ENCODE results near the gene MS4A6E.
"Not testable (repeated sequence)": the region's sequence is repeated elsewhere in the genome, so short reads cannot be mapped to it uniquely, and the experiment has no call there.

The MS4A6E gene

DNA sequence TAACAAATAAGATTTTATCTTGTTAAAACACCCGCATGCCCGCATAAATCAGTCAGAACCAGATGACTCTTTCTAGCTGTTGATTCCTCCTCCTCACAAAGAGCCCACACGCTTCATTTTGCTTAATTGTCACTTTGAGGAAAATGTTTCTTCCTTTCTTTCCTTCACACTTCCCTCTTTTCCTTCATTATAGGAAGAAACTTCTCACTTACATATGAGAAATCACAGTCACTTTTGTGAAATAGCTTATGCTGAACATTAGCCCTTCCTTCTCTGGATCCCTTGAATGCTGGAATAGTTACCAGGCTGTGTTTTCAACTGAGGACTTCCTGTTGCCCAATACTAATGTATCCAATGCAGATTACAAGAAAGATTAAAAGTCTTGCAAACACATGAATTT lies 5.8 kb downstream of the MS4A6E start:
- no peak for DNase-seq
- in situ Hi-C loops (cut with MboI; ENCODE audit: low pct_unique_long_range_greater_than_20kb, low sequenced_read_pairs) = no loop called here

- in situ Hi-C loops (cut with MboI; ENCODE audit: low pct_unique_long_range_greater_than_20kb, low sequenced_read_pairs) = no loop called here
Observed at GRCh38 chr11:60334005-60334620, 7.1 kb downstream of the MS4A6E start.

GRCh38 chr11:60336767-60337391 lies 9.8 kb downstream of the MS4A6E start:
- in situ Hi-C loops (cut with MboI; ENCODE audit: low pct_unique_long_range_greater_than_20kb, low sequenced_read_pairs) = no loop called here
- no peak for DNase-seq

More at GRCh38 chr11:60334005-60334620, 7.1 kb downstream of the MS4A6E start:
- DNase-seq = peak; percentile 89

- in situ Hi-C loops (cut with MboI; ENCODE audit: low pct_unique_long_range_greater_than_20kb, low sequenced_read_pairs) = no loop called here
- DNase-seq = no peak
Observed at GRCh38 chr11:60338053-60338452, 11.0 kb downstream of the MS4A6E start.

DNA sequence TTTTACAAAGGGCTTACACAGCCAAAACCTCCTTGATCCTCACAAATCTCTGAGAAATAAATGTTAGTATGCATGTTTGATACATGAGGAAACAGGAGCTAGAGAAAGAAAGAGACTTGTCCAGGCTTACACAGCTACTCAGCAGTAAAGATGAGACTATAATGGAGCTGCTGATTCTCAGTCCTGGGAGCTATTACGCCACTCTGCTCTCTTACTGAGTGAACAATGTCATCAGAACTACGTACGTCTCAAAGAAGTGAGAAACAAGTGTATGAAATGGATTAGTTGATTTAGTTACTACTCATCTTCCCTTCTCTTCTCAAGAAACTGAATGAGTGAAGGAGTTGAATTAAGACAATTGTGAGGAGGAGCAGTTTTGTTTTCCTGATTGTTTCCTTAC lies 12.3 kb downstream of the MS4A6E start:
- no peak for DNase-seq
- in situ Hi-C loops (cut with MboI; ENCODE audit: low pct_unique_long_range_greater_than_20kb, low sequenced_read_pairs) = no loop called here

DNA sequence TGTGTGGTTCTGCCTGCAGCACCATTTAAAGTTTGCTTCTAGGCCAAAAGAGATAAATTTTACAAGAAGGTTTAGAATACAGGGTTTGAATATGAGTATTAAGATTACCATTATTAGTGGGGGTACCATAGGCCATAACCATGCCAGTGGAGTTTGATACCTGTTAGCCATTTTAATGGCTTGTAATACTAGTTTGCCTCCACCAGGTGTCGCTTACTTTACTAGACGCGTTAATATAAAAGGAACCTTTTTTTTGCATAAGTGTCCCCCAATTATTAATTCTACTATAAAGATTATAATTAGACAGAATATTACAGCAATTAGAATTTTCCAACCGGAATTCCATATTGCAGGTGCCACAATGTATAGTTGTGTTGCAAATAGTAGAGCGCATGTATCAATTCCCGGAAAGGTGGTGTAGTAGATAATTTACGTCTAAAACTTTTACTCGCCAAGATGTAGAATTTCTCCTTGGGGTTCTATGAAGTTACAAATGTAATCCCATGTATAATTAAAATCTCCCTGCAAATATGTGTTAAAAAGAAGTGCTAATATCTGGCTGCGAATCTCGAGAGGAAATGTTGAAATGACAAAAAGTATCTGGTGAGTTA lies 16.1 kb downstream of the MS4A6E start:
- peak; percentile 45 for DNase-seq
- in situ Hi-C loops (cut with MboI; ENCODE audit: low pct_unique_long_range_greater_than_20kb, low sequenced_read_pairs) = loop anchor here (10.0 kb wide), 1 partner anchor 142 kb away; no protein-coding TSS in a partner anchor

DNA sequence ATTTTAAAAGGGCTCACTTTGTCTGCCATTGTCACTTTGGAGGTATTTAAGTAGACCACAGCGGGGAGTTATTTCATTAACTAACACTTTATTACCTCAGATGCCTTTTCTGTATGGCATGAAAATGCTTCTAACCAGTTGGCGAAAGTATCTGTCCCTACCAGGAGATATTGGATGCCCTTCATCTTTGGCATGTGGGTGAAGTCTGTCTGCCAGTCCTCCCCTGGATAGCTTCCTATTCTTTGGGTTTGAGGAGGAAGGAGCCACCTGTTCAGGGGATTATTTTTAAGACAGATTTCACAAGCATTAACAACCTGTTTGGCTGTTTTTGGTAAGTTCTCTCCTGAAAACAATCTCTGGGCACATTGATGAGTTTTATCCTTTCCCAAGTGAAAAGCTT lies 17.1 kb downstream of the MS4A6E start:
- no peak for DNase-seq
- in situ Hi-C loops (cut with MboI; ENCODE audit: low pct_unique_long_range_greater_than_20kb, low sequenced_read_pairs) = loop anchor here (10.0 kb wide), 1 partner anchor 141 kb away; no protein-coding TSS in a partner anchor

DNA sequence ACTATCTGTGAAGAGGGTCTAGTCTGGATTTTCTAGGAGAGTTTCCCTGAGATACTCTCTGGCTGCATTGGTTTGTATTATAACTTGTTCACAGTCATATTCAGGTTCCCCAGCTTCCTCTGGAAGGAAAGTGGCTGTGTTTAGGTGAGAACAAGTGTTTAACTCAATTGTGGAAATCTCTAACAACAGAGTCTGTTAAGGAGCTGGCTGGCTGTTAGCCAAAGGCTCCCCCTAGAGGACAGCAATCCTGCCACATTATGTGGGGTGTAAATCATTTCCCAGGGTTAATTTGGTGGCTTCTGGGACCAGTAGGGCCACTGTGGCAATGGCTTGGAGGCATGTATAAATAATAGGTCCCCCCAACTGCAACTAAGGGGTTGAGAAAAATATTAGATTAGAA lies 18.4 kb downstream of the MS4A6E start:
- in situ Hi-C loops (cut with MboI; ENCODE audit: low pct_unique_long_range_greater_than_20kb, low sequenced_read_pairs) = loop anchor here (10.0 kb wide), 1 partner anchor 139 kb away; no protein-coding TSS in a partner anchor

GRCh38 chr11:60347084-60347797 lies 20.2 kb downstream of the MS4A6E start:
- in situ Hi-C loops (cut with MboI; ENCODE audit: low pct_unique_long_range_greater_than_20kb, low sequenced_read_pairs) = loop anchor here (10.0 kb wide), 1 partner anchor 138 kb away; no protein-coding TSS in a partner anchor

More for the DNA sequence above, 18.4 kb downstream of the MS4A6E start:
- DNase-seq = peak; percentile 50

GRCh38 chr11:60348116-60348515 lies 21.1 kb downstream of the MS4A6E start:
- in situ Hi-C loops (cut with MboI; ENCODE audit: low pct_unique_long_range_greater_than_20kb, low sequenced_read_pairs) = loop anchor here (10.0 kb wide), 1 partner anchor 137 kb away; no protein-coding TSS in a partner anchor

More at GRCh38 chr11:60347084-60347797, 20.2 kb downstream of the MS4A6E start:
- DNase-seq = no peak

GRCh38 chr11:60349990-60350389 lies 22.9 kb downstream of the MS4A6E start:
- in situ Hi-C loops (cut with MboI; ENCODE audit: low pct_unique_long_range_greater_than_20kb, low sequenced_read_pairs) = loop anchor here (10.0 to 25.0 kb wide), 2 partner anchors 135 to 262 kb away; no protein-coding TSS in a partner anchor
- DNase-seq = peak; percentile 40

More at GRCh38 chr11:60348116-60348515, 21.1 kb downstream of the MS4A6E start:
- no peak for DNase-seq

DNA sequence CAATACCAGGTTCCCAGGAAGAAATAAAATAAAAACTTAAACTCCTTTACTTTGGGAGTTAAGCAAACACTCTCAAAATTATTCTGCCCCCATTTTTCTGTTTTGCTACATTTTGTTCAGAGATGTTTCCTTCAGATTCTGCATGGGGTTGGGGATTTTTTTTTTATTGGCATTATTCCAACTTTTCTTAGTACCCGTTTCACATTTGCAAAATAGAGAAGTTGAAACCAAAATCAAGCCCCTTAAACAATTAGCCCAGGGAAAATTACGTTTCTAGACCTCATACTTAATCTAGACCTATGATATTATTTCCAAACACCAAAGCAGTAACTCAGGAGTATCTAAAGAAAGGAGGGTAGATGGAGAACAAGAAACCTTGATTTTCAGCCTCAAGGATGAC lies 30.7 kb downstream of the MS4A6E start:
- in situ Hi-C loops (cut with MboI; ENCODE audit: low pct_unique_long_range_greater_than_20kb, low sequenced_read_pairs) = loop anchor here (25.0 kb wide), 1 partner anchor 255 kb away; no protein-coding TSS in a partner anchor
- peak; percentile 38 for DNase-seq

DNA sequence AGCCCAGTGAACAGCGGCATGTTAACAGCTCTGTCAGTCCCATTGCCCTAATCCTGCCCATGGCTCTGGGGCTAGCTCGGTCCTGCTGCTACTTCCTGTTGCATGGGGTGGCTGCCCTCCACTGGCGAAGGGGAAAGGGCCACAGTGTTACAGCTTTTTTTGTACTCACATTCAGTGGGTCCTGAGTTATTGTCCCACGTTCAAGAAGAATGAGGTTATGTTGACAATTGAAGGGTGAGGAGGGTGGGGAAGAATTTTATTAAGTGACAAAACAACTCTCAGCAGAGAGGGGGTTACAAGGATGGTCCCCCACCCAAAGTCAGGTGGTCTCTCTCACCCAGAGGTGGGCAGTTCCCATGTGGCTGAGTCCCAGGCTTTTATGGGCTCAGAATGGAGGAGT lies 33.6 kb downstream of the MS4A6E start:
- in situ Hi-C loops (cut with MboI; ENCODE audit: low pct_unique_long_range_greater_than_20kb, low sequenced_read_pairs) = loop anchor here (25.0 kb wide), 1 partner anchor 252 kb away; no protein-coding TSS in a partner anchor
- DNase-seq = no peak

GRCh38 chr11:60362241-60362640 lies 35.2 kb downstream of the MS4A6E start:
- in situ Hi-C loops (cut with MboI; ENCODE audit: low pct_unique_long_range_greater_than_20kb, low sequenced_read_pairs) = loop anchor here (25.0 kb wide), 1 partner anchor 250 kb away; no protein-coding TSS in a partner anchor
- DNase-seq = no peak

- in situ Hi-C loops (cut with MboI; ENCODE audit: low pct_unique_long_range_greater_than_20kb, low sequenced_read_pairs) = loop anchor here (25.0 kb wide), 1 partner anchor 248 kb away; no protein-coding TSS in a partner anchor
- peak; percentile 95 for DNase-seq
Observed at GRCh38 chr11:60363542-60364470, 36.8 kb downstream of the MS4A6E start.

DNA sequence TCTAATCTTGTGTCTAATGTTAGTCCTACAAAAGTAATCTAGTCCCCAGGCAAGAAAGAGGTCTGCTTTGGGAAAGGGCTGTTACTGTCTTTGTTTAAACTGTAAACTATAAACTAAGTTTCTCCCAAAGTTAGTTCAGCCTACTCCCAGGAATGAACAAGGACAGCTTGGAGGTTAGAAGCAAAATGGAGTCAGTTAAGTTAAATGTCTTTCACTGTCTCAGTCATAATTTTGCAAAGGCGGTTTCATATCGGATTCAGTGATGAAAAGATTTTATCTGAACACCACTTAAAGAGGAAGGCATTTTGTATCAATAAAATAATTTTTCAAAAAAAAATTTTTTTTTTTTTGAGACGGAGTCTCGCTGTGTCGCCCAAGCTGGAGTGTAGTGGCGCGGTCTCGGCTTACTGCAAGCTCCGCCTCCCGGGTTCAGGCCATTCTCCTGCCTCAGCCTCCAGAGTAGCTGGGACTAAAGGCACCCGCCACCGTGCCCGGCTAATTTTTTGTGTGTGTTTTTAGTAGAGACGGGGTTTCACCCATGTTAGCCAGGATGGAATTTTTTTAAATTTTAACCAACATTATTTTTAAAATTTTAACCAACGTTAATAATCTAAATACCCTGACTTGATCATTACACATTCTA lies 39.3 kb downstream of the MS4A6E start:
- in situ Hi-C loops (cut with MboI; ENCODE audit: low pct_unique_long_range_greater_than_20kb, low sequenced_read_pairs) = loop anchor here (25.0 kb wide), 1 partner anchor 246 kb away; no protein-coding TSS in a partner anchor
- DNase-seq = not testable (repeated sequence)

GRCh38 chr11:60367009-60367408 lies 40.0 kb downstream of the MS4A6E start:
- DNase-seq = no peak
- in situ Hi-C loops (cut with MboI; ENCODE audit: low pct_unique_long_range_greater_than_20kb, low sequenced_read_pairs) = loop anchor here (25.0 kb wide), 1 partner anchor 245 kb away; no protein-coding TSS in a partner anchor

All from KBM-7 (cell line).